HL-60 (cell line): ENCODE data around the gene AHCTF1.

Experiments
- DNase-seq, 2 experiments: peaks; one replicate each; pipeline ENCODE4 v3.0.0-alpha.2; 2010 to 2020; ENCODE audit warnings: low read depth in 1 of 2, low spot score in 1 of 2
- H3K27ac ChIP-seq: fragments of 250-450 bp; sonication (Bioruptor Pico); replicated peaks from 2 replicates; pipeline ENCODE4 v1.5.1; 2020; ENCODE audit warnings: mild to moderate bottlenecking, moderate library complexity
- H3K27me3 ChIP-seq: fragments of 250-450 bp; sonication (Bioruptor Pico); 2 replicates; pipeline ENCODE4 v1.5.1; 2021; ENCODE audit warnings: mild to moderate bottlenecking, moderate library complexity; ENCODE audit not compliant: insufficient read depth, poor library complexity, severe bottlenecking
- H3K4me3 ChIP-seq: replicated peaks from 2 replicates; pipeline ENCODE4 v1.5.1; 2011; ENCODE audit warnings: mild to moderate bottlenecking, control low read depth, low read length; ENCODE audit not compliant: insufficient read depth
- CTCF ChIP-seq: IDR thresholded peaks from one replicate; pipeline ENCODE4 v1.5.1; 2011; ENCODE audit warnings: low read length, control low read depth, inconsistent platforms; ENCODE audit not compliant: insufficient read depth
- GABPA ChIP-seq: IDR thresholded peaks from 2 replicates; pipeline ENCODE4 v1.6.1; 2012; ENCODE audit warnings: low read depth
- POLR2AphosphoS5 ChIP-seq: IDR thresholded peaks from 2 replicates; pipeline ENCODE4 v1.6.1; 2012; ENCODE audit warnings: low read depth
- REST ChIP-seq: IDR thresholded peaks from 2 replicates; pipeline ENCODE4 v1.6.1; 2012; ENCODE audit warnings: low read depth; ENCODE audit not compliant: insufficient replicate concordance
- SPI1 ChIP-seq: IDR thresholded peaks from 2 replicates; pipeline ENCODE4 v1.6.1; 2012; ENCODE audit warnings: low read depth, mild to moderate bottlenecking, borderline replicate concordance

The AHCTF1 gene

GRCh38 chr1:246828818-246829217 lies 102.9 kb downstream of the AHCTF1 start:
- Histone ChIP-seq H3K27me3 (no peaks in the 10 kb centered on the region), H3K4me3 (no peak overlapping the region)
- DNase-seq, result no peak

GRCh38 chr1:246827396-246827795 lies 104.4 kb downstream of the AHCTF1 start:
- no peak for DNase-seq
- TF ChIP-seq CTCF (no peak), SPI1 (no peak), POLR2AphosphoS5 (no peak), REST (no peak), GABPA (no peak)
- H3K27ac ChIP-seq, result no peak overlapping the region

More at GRCh38 chr1:246828818-246829217, 102.9 kb downstream of the AHCTF1 start:
- no peak for TF ChIP-seq CTCF
- TF ChIP-seq POLR2AphosphoS5, result no peak
- no peak for TF ChIP-seq REST
- TF ChIP-seq SPI1, result no peak
- no peak for TF ChIP-seq GABPA
- no peak overlapping the region for H3K27ac ChIP-seq

GRCh38 chr1:246825557-246826175 lies 106.1 kb downstream of the AHCTF1 start:
- no peak for DNase-seq
- Histone ChIP-seq H3K4me3 (no peak overlapping the region), H3K27ac (no peak overlapping the region), H3K27me3 (no peaks in the 10 kb centered on the region)
- TF ChIP-seq SPI1 (no peak), CTCF (no peak), GABPA (no peak), POLR2AphosphoS5 (no peak), REST (no peak)

More at GRCh38 chr1:246827396-246827795, 104.4 kb downstream of the AHCTF1 start:
- no peak overlapping the region for H3K4me3 ChIP-seq
- no peaks in the 10 kb centered on the region for H3K27me3 ChIP-seq
